K562 (cell line): Measurements from ENCODE around the gene MMP2. TPM values are rescaled to one million over a fixed set of nuclear protein-coding genes. Genes with fewer than 3 reads are reported as not detected.

Experiments
- ATAC-seq: fragments of 200-7000 bp; cut with Tn5 transposase; 3 replicates; pipeline ENCODE4 v1.9.1; 2020; ENCODE audit warnings: moderate library complexity
- BruUV-seq: library from RNA; stranded (reverse); fragments of 400-500 nt; replicated peaks from 2 replicates; lab custom pipeline; 2021; lab: Mats Ljungman, UMichigan
- CTCF ChIA-PET: fragments of 300-600 bp; formaldehyde crosslinking; extraction: SDS; loops from one replicate; lab custom pipeline; 2021; ENCODE audit warnings: low intra/inter-chr PET ratio; lab: Yijun Ruan, JAX
- POLR2A ChIA-PET: fragments of 300-600, 350-650 bp; sonication (Branson Sonifier 250); formaldehyde crosslinking; extraction: SDS; loops from one replicate; lab custom pipeline; 2021; ENCODE audit warnings: antibody characterized with exemption, inconsistent platforms; lab: Yijun Ruan, JAX
- DNase-seq, 4 experiments: peaks; one replicate each; pipeline versions ENCODE4 v3.0.0 to v3.0.0-alpha.2; 2011 to 2018; ENCODE audit warnings: low spot score in 3 of 4, mixed read lengths in 3 of 4; ENCODE audit errors: extremely low read depth in 1 of 4
- FAIRE-seq: peaks from 2 replicates; lab custom pipeline; 2011; peaks lifted over from hg19 to GRCh38; lab: Jason Lieb, UNC
- H2AFZ ChIP-seq: 2 replicates; pipeline ENCODE4 v1.6.0; 2011; ENCODE audit warnings: low read depth, low read length, control low read depth, inconsistent platforms
- H3K27ac ChIP-seq: fragments of 200-600 bp; 3 replicates; pipeline ENCODE4 v1.8.0; 2011; ENCODE audit warnings: low read depth, mild to moderate bottlenecking, control low read depth, inconsistent platforms, low read length, moderate library complexity, mixed read lengths; ENCODE audit errors: extremely low read depth
- H3K27me3 ChIP-seq, 2 experiments: fragments of 300-600 bp in 1 of 2; 2 replicates in 1 of 2; 3 replicates in 1 of 2; pipeline versions ENCODE4 v1.6.0 to v1.8.0; 2011; ENCODE audit warnings: inconsistent platforms in 2 of 2, low read length in 2 of 2, mild to moderate bottlenecking in 1 of 2, mixed read lengths in 1 of 2, moderate library complexity in 1 of 2; ENCODE audit not compliant: control insufficient read depth in 2 of 2, insufficient read depth in 2 of 2
- H3K36me3 ChIP-seq: fragments of 300-600 bp; 3 replicates; pipeline ENCODE4 v1.8.0; 2011; ENCODE audit warnings: mild to moderate bottlenecking, low read length, inconsistent platforms; ENCODE audit not compliant: control insufficient read depth, insufficient read depth
- H3K4me1 ChIP-seq, 2 experiments: fragments of 200-600 bp in 1 of 2; replicated peaks in 1 of 2; 2 replicates in 1 of 2; 3 replicates in 1 of 2; pipeline versions ENCODE4 v1.5.1 to v1.8.0; 2011; ENCODE audit warnings: inconsistent platforms in 2 of 2, low read length in 2 of 2, mild to moderate bottlenecking in 1 of 2, mixed read lengths in 1 of 2, moderate library complexity in 1 of 2; ENCODE audit not compliant: control insufficient read depth in 2 of 2, insufficient read depth in 2 of 2
- H3K4me2 ChIP-seq: 2 replicates; pipeline ENCODE4 v1.6.1; 2011; ENCODE audit warnings: low read length, control low read depth, inconsistent platforms, mixed read lengths; ENCODE audit not compliant: insufficient read depth
- H3K4me3 ChIP-seq: fragments of 200-600 bp; sonication (generic), shearing (Covaris generic); 2 replicates; pipeline ENCODE4 v1.5.1; 2016; ENCODE audit warnings: control low read depth, inconsistent platforms
- H3K79me2 ChIP-seq: fragments of 200-600 bp; 3 replicates; pipeline ENCODE4 v1.8.0; 2011; ENCODE audit warnings: low read length, inconsistent platforms; ENCODE audit not compliant: control insufficient read depth, insufficient read depth
- H3K9ac ChIP-seq, 2 experiments: 2 replicates each; pipeline versions ENCODE4 v1.6.0 to v1.6.1; 2011; ENCODE audit warnings: low read depth in 2 of 2, low read length in 2 of 2, control low read depth in 1 of 2, inconsistent platforms in 1 of 2, mild to moderate bottlenecking in 1 of 2, mixed read lengths in 1 of 2; ENCODE audit not compliant: insufficient read depth in 1 of 2
- H3K9me1 ChIP-seq: one replicate; pipeline ENCODE4 v1.6.0; 2011; ENCODE audit warnings: inconsistent platforms, mild to moderate bottlenecking, low read length, moderate library complexity; ENCODE audit not compliant: control insufficient read depth, insufficient read depth
- H3K9me3 ChIP-seq: replicated peaks from 2 replicates; pipeline ENCODE4 v1.5.1; 2011; ENCODE audit warnings: low read depth, low read length, inconsistent platforms; ENCODE audit not compliant: control insufficient read depth, insufficient read depth
- H4K20me1 ChIP-seq: replicated peaks from 2 replicates; pipeline ENCODE4 v1.6.1; 2011; ENCODE audit warnings: low read length, inconsistent platforms, mixed read lengths; ENCODE audit not compliant: control insufficient read depth, insufficient read depth
- ATF7 ChIP-seq: fragments of 450-650 bp; IDR thresholded peaks from 2 replicates; pipeline ENCODE4 v1.7.1; 2014; ENCODE audit warnings: mild to moderate bottlenecking, moderate library complexity
- BACH1 ChIP-seq: fragments of 200-800 bp; sonication (Bioruptor generic); IDR thresholded peaks from 2 replicates; pipeline ENCODE4 v1.6.1; 2016; ENCODE audit warnings: missing genetic modification characterization, missing compliant biosample characterization
- GATAD2A ChIP-seq: fragments of 450-650 bp; IDR thresholded peaks from 2 replicates; pipeline ENCODE4 v1.6.1; 2017
- NKRF ChIP-seq: fragments of 450-650 bp; IDR thresholded peaks from 2 replicates; pipeline ENCODE4 v1.6.1; 2016; ENCODE audit warnings: borderline replicate concordance
- SMAD2 ChIP-seq: fragments of 150-350 bp; IDR thresholded peaks from 2 replicates; pipeline ENCODE4 v1.6.1; 2014; ENCODE audit warnings: low read depth, mild to moderate bottlenecking, low read length
- TAF1 ChIP-seq: IDR thresholded peaks from 2 replicates; pipeline ENCODE4 v1.6.1; 2011; ENCODE audit warnings: mild to moderate bottlenecking, low read length, moderate library complexity; ENCODE audit not compliant: insufficient read depth, control insufficient read depth, severe bottlenecking; ENCODE audit errors: extremely low read depth
- ZBTB5 ChIP-seq: fragments of 450-650 bp; IDR thresholded peaks from 2 replicates; pipeline ENCODE4 v1.6.1; 2017; ENCODE audit warnings: antibody characterized with exemption
- ZNF609 ChIP-seq: sonication (generic); formaldehyde crosslinking; IDR thresholded peaks from 2 replicates; pipeline ENCODE4 v1.8.1; 2023; ENCODE audit warnings: missing genetic modification reagents, mild to moderate bottlenecking, borderline replicate concordance
- ZNF644 ChIP-seq: fragments of 200-800 bp; sonication (Bioruptor generic); IDR thresholded peaks from 2 replicates; pipeline ENCODE4 v1.6.1; 2016; ENCODE audit warnings: low read depth, missing genetic modification characterization, missing compliant biosample characterization
- WGBS: fragments of 100-300 bp; shearing (Covaris generic); methylation state at CpG from one replicate; pipeline ENCODE4 v1.1.6; 2016; ENCODE audit warnings: low coverage, mixed read lengths; ENCODE audit not compliant: insufficient coverage; ENCODE audit errors: missing lambda C conversion rate; 5-methylcytosine and 5-hydroxymethylcytosine counted together
- in situ Hi-C: fragments of 300-500 bp; cut with MboI; formaldehyde crosslinking; loops from 4 replicates; pipeline ENCODE4 v1.15.0; 2018; ENCODE audit warnings: inconsistent platforms, mixed read lengths
- intact Hi-C: fragments of 100-400 bp; cut with micrococcal nuclease; formaldehyde crosslinking; loops from 2 replicates; pipeline ENCODE4 v1.14.2; 2022
- polyA plus RNA-seq, 8 experiments: library from polyadenylated mRNA; depleted of rRNA in 4 of 8; stranded (reverse) in 5 of 8; unstranded in 3 of 8; fragments of >200 nt; fragmentation: Nextera tagmentation in 2 of 8; fragmentation: Illumina TruSeq in 1 of 8; extraction: Ambion mirVana in 2 of 8; extraction: Trizol in 1 of 8; gene quantifications; 2 replicates each; pipeline versions ENCODE4 v1.2.1 to v1.2.3, GENCODE V29; 2011 to 2014; ENCODE audit warnings: inconsistent platforms in 1 of 8, missing spikeins in 1 of 8
- total RNA-seq, 7 experiments: library from RNA; depleted of rRNA in 6 of 7; stranded (reverse); fragments of >200 nt in 6 of 7; fragmentation: Illumina TruSeq in 2 of 7; extraction: Trizol in 2 of 7; gene quantifications; 2 replicates each; pipeline versions ENCODE4 v1.2.1 to v1.2.3, GENCODE V29; 2011 to 2021; ENCODE audit warnings: low replicate concordance in 1 of 7

Gene MMP2
- total and polyA plus RNA-seq, 9 of the 15 experiments (the other 6 are each of a cell fraction or from before 2014, with no cell fraction given): 0.05 to 0.53 TPM; not detected in 7

GRCh38 chr16:55469821-55470532 lies 9.0 kb upstream of the MMP2 start:
- peaks cover 0 to 1% of the 10 kb centered on the region in 2 experiments; a peak in 2 of 5 replicates for H3K27me3 ChIP-seq
- H3K79me2 ChIP-seq: no peaks in the 10 kb centered on the region
- H3K4me2 ChIP-seq: no peak overlapping the region
- intact Hi-C loops: loop anchor here (5.0 to 10.0 kb wide), 2 partner anchors 172 to 475 kb away; no protein-coding TSS in a partner anchor
- no peaks in the 10 kb centered on the region; the same call in 1 of the 2 replicates for H4K20me1 ChIP-seq
- no peak overlapping the region for H2AFZ ChIP-seq
- H3K9ac ChIP-seq: no peak overlapping the region
- WGBS: 2% methylated on average over 9 of the region's 9 CpGs
- H3K4me3 ChIP-seq: no peak overlapping the region
- DNase-seq (no peak), ATAC-seq (no peak), FAIRE-seq (no peak)
- BruUV-seq: no TSS peak
- H3K27ac ChIP-seq: no peak overlapping the region
- ChIA-PET POLR2A (interaction anchor here (0.6 kb wide), 1 partner anchor 77 kb away, joined by 3 read pairs; no protein-coding TSS in a partner anchor), CTCF (no interaction called here)
- H3K36me3 ChIP-seq: no peaks in the 10 kb centered on the region
- H3K9me3 ChIP-seq: no peaks in the 10 kb centered on the region
- no peaks in the 10 kb centered on the region; a peak in 1 of 5 replicates for H3K4me1 ChIP-seq
- no peaks in the 10 kb centered on the region for H3K9me1 ChIP-seq
- in situ Hi-C loops: loop anchor here (5.0 to 10.0 kb wide), 4 partner anchors 77 to 855 kb away; no protein-coding TSS in a partner anchor
- TF ChIP-seq ZNF609 (CRISPR knock-in tag): no peak
- no peak for TF ChIP-seq ATF7
- no peak for TF ChIP-seq ZNF644 (tag)
- no peak for TF ChIP-seq SMAD2
- no peak for TF ChIP-seq GATAD2A
- no peak for TF ChIP-seq ZBTB5
- no peak for TF ChIP-seq NKRF
- no peak for TF ChIP-seq BACH1 (tag)
- no peak for TF ChIP-seq TAF1
